ENCODE measurements around the gene PCDH9.

Gene PCDH9

DNA sequence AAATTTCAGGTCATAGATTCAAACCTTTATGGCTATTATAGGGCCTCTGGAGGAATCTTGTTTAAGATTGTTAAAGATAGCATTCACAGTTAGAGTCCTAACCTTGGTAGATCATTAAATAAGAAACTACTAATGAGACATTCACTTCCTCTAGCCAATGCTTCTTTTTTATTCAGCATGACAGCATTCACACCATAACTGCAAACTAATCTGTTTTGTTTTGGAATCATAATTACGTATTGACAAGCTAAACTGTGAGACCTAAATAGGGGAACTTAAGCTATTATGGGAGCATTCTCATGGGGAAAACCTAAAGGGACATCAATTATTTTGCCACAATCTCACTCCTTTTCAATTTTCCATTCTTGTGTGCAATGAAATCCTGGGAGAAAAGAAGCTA lies 653.8 kb downstream of the PCDH9 start:
- TF ChIP-seq, protein P1, sequence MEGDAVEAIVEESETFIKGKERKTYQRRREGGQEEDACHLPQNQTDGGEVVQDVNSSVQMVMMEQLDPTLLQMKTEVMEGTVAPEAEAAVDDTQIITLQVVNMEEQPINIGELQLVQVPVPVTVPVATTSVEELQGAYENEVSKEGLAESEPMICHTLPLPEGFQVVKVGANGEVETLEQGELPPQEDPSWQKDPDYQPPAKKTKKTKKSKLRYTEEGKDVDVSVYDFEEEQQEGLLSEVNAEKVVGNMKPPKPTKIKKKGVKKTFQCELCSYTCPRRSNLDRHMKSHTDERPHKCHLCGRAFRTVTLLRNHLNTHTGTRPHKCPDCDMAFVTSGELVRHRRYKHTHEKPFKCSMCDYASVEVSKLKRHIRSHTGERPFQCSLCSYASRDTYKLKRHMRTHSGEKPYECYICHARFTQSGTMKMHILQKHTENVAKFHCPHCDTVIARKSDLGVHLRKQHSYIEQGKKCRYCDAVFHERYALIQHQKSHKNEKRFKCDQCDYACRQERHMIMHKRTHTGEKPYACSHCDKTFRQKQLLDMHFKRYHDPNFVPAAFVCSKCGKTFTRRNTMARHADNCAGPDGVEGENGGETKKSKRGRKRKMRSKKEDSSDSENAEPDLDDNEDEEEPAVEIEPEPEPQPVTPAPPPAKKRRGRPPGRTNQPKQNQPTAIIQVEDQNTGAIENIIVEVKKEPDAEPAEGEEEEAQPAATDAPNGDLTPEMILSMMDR (IDR thresholded peaks at IDR 0.05; ENCODE audit: insufficient read depth, low read depth, low read length, missing control alignments), result no peak
- H3K4me3 ChIP-seq (ENCODE audit: low read length), result no peak overlapping the region
- DNase-seq (ENCODE audit: low read depth), result no peak

DNA sequence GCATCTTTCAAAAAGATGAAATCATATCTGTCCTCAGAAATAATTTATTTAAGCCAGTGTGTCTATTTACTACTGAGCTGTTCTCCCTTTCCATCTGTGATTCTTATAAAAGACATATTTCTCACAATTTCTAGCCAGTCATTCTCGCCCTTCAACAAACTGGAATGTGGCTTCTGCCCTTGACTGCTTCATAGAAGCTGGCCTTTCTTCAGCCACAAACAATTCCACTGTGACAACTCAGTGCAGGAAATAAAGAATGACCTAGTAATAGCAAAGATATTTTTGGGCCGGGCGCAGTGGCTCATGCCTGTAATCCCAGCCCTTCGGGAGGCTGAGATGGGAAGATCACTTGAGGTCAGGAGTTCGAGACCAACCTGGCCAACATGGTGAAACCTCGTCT lies 655.5 kb downstream of the PCDH9 start:
- H3K4me3 ChIP-seq (ENCODE audit: low read length), result no peak overlapping the region
- no peak for DNase-seq (ENCODE audit: low read depth)
- TF ChIP-seq, protein P1 (IDR thresholded peaks at IDR 0.05; ENCODE audit: insufficient read depth, low read depth, low read length, missing control alignments), result no peak

DNA sequence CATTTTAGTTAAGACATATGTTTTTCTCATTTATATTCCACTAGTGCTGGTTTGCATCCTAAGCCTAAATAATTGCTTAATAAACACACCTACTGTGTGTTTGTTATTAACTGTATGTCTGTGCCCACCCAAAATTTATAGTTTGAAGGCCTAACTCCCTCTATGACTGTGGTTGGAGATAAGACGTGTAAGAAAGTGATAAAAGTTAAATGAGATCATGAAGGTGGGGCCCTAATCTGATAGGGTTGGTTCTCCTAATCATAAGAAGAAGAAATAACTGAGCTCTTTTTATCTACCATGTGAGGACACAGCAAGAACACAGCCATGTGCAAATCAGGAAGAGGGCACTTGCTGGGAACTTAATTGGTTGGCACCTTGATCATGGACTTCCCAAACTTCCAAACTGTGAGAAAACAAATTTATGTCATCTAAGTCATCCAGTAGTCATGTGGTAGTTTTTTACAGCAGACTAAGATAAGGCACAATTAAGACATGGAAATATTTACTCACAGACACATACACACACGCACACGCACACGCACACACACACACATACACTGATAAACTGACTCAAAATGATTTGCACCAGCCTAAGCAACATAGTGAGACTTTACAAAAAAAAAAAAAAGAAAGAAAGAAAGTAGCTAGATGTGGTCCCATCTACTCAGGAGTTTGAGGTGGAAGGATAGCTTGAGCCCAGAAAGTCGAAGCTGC lies 662.1 kb downstream of the PCDH9 start:
- no peak for DNase-seq (ENCODE audit: low read depth)
- TF ChIP-seq, protein P1 (IDR thresholded peaks at IDR 0.05; ENCODE audit: insufficient read depth, low read depth, low read length, missing control alignments), result no peak
- no peak overlapping the region for H3K4me3 ChIP-seq (ENCODE audit: low read length)

DNA sequence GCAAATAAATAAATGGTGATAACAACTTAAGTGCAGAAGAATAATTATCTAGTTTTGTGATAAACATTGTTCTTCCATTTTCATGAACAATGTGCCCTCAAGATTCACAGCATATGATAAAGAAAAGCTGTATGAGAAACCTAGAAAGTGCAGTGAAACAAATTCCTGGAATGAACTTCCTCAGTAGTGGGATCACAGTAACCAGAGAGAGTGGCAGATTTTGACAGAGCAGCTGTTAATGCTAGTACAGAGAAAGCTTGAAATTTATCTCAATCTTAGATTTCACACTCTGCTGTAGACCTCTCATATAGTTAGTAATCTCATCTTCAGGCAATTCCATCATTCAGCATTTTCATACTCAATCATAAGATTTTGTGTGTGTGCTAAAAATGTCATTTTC lies 664.9 kb downstream of the PCDH9 start:
- TF ChIP-seq, protein P1 (IDR thresholded peaks at IDR 0.05; ENCODE audit: insufficient read depth, low read depth, low read length, missing control alignments), result no peak
- no peak overlapping the region for H3K4me3 ChIP-seq (ENCODE audit: low read length)
- no peak for DNase-seq (ENCODE audit: low read depth)

DNA sequence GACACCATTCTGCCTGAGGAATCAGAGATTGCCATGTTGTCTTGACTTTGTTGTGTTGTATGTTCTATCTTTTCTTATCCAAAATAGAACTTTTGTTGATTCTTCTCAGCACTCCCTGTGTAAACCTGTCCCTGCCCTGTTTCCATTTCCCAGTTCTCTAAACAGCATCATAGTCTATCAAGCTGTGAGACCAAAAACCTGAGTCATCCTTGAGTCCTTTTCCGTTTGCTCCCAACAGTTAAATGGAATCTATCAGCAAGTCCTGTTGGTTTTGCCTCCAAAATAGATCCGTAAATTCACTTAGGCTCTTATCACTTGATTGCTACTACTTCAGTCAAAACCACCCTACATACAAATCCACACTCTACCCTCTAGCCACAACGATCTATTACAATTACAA lies 667.1 kb downstream of the PCDH9 start:
- no peak overlapping the region for H3K4me3 ChIP-seq (ENCODE audit: low read length)
- TF ChIP-seq, protein P1 (IDR thresholded peaks at IDR 0.05; ENCODE audit: insufficient read depth, low read depth, low read length, missing control alignments), result no peak
- peak; percentile 14 for DNase-seq (ENCODE audit: low read depth)

DNA sequence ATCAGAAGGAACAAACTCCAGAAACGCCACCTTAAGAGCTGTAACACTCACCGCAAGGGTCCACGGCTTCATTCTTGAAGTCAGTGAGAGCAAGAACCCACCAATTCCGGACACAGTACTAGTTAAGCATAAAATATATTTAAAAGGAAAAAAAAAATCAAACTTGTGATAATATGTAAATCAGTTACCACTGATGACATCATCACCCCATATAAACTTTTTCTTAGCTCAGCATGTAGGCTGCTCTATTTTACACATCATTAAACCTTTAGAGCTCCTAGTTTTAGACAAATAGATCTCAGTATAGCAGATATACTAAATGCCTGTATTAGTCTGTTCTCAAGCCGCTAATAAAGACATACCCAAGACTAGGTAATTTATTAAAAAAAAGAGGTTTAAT lies 668.1 kb downstream of the PCDH9 start:
- TF ChIP-seq, protein P1 (IDR thresholded peaks at IDR 0.05; ENCODE audit: insufficient read depth, low read depth, low read length, missing control alignments), result no peak
- no peak for DNase-seq (ENCODE audit: low read depth)
- no peak overlapping the region for H3K4me3 ChIP-seq (ENCODE audit: low read length)

DNA sequence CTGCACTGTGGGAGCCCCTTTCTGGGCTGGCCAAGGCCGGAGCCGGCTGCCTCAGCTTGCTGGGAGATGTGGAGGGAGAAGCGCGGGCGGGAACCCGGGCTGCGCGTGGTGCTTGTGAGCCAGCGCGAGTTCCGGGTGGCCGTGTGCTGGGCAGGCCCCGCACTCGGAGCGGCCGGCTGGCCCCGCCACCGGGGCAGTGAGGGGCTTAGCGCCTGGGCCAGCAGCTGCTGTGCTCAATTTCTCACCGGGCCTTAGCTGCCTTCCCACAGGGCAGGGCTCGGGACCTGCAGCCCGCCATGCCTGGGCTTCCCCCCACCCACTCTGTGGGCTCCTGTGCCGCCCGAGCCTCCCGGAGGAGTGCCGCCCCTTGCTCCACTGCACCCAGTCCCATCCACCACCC lies 669.1 kb downstream of the PCDH9 start:
- DNase-seq (ENCODE audit: low read depth), result no peak
- TF ChIP-seq, protein P1 (IDR thresholded peaks at IDR 0.05; ENCODE audit: insufficient read depth, low read depth, low read length, missing control alignments), result no peak
- H3K4me3 ChIP-seq (ENCODE audit: low read length), result no peak overlapping the region

All from epithelial cell of esophagus (primary cell).